GM15510 (cell line): ENCODE data around the gene IRF3.

Experiments used
- POLR2A ChIP-seq: IDR thresholded peaks from 3 replicates; pipeline ENCODE4 v1.6.1; 2011; ENCODE audit warnings: borderline replicate concordance; ENCODE audit not compliant: insufficient read length; ENCODE audit errors: extremely low read depth

Gene IRF3

DNA sequence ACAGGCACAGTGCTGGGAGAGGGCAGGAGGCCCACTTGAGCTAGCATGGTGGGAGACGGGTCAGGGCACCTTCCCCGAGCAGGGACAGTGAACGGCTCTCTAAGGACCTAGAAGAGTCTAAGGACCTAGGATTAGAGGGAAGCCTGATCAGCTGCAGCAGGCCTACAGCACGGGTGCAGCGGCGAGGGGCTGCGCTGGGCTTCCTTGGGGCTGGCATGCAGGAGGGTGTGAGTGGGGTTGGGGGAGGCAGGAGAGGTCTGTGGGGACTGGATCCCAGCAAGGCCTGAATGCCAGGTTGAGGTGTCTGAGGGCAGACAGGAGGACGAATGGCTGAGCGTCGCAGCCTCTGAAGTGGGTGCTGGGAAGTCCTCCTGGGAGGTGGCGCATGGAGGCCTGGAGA is 20.1 kb downstream of the IRF3 start:
- no peak for TF ChIP-seq POLR2A

DNA sequence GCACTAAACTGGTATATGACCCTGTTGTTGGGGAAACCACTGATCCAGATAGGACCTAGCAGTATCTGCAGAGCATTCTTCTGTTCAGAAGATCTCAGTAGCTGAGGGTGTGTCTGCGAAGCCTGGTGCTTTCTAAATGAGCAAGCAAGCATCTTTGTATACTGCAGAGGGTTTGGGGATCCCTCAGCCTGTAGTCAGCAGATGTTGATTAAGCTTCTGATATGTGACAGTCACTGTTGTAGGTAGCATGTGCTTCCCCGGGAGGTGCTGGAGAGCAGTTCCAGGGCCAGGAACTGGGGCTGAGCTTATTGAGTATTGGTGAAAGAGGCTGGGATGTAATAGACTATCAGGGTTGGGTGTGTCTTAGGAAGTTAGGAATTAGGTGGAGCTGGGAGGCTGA is 22.2 kb downstream of the IRF3 start:
- no peak for TF ChIP-seq POLR2A

DNA sequence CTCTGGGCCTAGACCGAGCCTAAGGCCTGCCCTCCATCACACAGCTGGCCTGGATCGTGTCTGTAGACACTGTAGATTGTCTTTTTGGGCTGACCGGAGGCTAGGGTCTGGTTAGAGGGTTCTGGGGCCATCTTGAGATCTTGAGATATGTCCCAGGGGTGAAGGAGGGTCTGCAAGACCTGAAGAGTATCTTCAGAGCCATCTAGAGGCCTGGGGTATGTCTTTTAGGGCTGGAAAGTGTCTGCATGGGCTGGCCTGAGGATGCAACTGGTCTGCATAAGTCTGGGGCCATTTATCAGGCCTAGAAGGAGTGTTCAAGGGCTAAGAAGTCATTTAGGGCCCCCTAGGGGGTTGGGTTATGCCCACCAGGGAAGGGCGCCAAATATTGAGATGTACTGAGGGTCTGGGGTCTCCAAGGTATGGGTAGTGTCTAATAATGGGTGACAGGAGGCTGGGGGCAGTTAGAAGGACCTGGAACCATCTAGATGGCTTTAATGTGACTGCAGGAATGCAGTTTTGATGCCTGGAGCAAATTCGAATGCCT is 23.1 kb downstream of the IRF3 start:
- no peak for TF ChIP-seq POLR2A

DNA sequence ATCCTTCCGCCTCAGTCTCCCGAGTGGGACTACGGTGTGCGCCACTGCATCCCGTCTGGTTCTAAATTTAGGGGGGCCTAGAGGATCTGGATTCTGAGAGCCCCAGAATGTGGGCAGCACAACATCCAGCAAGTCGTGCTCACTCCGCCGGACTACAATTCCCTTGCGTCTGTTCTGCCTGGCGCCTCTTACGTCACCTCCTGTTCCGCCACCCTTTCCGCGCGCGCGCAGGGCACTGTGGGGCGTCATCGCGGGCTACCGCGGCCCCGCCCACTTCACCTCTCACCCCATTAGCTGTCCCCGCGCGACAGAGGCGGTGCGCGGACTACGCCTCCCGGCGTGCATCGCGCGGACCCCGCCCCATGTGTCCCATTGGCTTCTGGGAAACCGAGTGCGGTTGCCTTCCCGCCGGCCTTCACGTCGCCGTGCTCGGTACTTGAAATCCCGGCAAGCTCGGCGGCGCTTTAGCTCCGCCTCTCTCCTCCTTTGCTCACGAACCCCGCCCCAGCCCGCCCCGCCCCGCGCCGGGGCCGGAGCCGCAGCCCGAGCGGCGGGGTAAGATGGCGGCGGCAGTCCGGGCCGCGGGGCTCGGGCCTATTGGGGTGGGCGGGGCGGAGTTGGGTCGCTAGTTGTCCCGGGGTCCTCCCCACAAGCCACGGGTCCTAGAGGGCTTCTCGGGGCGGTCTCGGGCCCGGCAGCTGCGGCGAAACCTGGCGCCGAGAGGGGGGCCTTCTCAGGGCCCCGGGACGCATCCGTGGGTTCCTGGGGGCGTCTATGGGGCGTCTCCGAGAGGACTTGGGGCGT is 23.8 kb downstream of the IRF3 start, which contains the start of gene SCAF1:
Gene SCAF1 (plus strand): TSS at position 522 of the 804 bp plus-strand sequence. CDS start 2,818 bp downstream, outside the sequence.
- TF ChIP-seq POLR2A, result peak; percentile 36

DNA sequence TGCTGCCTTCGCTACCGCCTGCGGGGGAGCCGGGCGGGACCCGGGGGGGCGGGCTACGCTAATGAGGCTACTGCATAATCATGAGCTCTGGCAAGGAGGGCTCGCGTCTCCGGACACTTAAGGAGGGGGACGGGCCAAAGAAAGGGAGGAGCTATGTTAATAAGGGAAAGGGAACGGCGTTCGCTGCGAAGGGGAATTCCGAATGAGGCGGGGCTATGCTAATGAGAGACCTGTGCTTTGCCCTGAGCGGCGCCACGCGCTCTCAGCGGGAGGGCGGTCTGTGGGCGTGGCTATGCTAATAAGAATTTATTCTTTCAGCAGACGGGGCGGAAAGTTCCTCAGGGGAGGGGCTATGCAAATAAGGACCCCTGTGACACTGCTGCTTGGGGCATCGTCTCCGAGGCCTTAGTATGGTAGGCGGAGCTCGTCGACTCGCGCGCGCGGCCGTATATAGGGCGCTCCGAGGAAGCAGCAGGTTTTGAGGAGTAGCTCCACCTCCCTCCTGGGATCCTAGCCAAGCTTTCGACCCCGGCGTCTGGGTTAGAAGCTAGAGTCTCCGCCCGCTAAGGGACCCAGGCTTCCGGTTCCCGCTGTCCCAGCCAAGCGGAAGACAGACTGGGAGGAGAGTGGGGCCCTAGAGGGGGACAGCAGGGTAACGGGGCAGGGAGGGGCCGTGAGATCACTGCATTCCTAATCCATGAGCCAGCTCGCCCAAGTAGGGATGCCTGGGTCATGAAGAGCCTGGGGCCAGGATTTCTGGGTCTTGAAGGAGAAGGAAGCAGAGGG is 25.4 kb downstream of the IRF3 start, which contains the start of gene RRAS:
Gene RRAS (minus strand): TSS at position 31 of the 786 bp plus-strand sequence. CDS start 45 bp downstream, outside the sequence.
- peak; percentile 81 for TF ChIP-seq POLR2A

DNA sequence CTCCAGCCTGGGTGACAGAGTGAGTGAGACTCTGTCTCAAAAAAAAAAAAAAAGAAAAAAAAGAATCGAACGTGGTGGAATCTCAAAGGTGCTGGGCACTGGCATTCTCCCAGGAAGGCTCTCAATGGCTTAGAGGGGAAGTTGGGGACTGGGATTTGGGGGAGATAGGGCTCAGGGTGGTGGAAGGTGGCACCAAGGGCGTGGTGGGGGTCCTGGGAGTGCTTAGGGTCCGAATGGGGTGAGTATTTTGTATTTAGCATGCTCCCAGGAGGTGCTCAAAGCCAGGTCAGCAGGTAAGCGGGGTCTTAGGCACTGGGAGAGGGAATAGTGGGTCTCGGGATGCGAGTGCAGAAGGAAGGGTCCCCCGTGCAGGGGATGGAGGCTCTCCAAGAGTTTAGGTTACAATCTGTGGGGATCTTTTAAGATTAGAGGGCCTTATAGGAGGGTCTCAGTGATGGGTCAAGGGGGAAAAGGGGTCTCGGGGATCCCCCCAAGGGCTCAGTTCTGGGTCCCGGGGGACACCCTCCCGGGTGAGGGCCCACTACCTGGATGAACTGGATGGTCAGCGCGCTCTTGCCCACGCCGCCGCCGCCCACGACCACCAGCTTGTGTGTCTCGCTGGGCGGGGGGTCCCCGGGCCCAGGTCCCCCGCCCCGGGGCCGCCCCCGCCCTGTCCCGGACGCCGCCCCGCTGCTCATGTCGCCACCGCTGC is 26.1 kb downstream of the IRF3 start:
- no peak for TF ChIP-seq POLR2A

DNA sequence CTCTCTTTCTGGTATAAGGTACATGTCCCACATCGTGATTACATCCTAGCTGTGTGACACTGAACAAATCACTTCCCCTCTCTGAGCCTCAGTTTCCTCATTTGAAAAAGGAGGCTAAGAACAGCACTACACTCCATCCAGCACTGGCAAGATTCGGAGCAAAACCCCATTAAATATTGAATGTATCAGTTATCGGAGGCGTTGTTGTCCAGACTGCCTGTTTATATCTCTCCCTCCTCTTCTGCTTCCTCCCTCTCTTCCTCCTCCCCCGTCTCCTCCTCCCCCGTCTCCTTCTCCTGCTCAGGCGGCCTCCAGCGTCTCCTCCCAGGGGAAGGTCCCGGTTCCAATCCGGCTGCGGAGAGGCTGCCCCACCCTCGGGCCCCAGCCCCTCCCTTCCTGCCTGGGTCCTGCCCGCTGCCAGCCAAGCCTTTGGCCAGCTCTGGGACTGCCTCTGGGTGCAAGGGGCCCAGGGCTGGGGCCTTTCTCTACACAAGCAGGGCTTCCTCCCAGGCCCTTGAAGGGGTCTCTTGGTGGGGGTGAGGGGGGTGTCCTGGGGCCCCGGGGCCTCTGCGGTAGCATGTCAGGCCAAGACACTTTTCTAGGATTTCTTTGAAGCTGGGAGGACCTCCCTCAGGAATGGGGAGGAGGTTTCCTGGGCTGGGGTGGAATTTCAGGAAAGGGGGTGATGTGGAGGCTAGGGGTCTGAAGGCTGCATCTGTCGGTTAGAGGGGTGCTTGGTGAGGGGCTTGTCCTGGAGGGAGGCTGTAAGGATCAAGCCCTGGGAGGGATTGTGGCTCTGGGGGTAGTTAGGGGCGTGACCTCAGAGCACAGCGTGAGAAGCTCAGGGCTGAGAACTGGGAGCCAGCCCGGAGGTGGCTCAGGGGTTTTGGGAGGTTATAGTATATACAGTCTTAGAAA is 27.6 kb downstream of the IRF3 start:
- no peak for TF ChIP-seq POLR2A

DNA sequence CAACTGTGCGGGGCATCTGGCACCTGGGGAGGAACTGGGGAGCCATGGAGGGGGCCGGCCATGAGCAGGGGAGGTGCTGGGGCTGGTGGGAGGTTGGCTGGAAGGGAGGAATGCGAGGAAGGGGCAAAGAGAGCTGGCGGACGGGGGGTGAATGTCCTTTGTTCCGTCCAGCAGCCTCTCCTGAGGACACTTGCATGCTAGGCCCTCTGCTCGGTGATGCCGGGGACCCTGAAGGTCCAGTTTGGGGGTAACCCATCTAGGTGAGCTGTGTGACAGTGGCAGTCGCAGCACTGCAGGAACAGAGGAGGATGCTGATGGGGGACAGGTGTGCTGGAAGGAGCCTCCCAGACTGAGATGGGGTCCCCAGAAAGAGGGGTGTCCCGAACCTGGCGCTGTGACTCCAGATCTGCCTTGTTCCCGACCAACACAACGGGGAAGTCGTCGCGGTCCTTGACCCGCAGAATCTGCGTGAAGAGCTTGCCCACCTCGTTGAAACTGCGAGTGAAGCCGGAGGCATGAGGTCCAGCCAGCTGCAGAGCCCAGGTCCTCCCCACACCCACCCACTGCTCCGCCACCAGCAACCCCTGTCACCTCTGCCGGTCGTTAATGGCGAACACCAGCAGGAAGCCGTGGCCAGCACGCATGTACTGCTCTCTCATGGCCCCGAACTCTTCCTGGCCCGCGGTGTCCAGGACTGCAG is 29.3 kb downstream of the IRF3 start:
- TF ChIP-seq POLR2A, result no peak

DNA sequence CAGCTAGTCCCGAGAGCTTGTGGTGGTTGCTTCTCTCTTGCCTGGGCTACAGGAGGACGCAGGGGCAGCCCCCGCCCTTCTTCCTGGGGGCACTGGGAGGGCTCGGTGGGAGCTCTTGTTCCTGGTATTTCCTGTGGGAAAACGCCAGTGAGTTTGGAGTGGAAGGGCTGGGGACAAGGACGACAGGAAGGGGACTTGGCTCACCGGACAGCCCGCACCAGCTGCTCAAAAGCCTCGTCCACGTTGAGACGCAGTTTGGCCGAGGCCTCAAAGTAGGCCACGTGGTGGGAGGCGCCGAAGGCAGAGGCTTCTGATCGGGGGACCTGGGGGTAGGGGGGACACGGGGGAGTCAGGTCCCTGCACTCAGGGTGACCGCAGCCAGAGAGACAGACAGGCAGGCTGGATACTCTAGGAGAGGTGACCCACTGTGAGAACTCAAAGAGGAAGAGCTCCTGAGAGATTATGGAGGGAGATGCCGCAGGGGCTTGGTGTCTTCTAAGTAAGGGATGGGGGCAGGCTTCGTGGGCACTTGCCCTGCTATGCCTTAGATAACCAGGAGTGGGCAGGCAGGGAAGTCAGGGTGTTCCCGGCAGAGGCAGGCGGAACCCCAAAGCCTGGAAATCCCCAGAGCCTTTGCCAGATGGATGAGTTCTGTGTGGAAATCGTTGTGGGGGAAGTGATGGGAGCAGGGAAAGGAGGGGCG is 30.0 kb downstream of the IRF3 start:
- TF ChIP-seq POLR2A, result no peak

DNA sequence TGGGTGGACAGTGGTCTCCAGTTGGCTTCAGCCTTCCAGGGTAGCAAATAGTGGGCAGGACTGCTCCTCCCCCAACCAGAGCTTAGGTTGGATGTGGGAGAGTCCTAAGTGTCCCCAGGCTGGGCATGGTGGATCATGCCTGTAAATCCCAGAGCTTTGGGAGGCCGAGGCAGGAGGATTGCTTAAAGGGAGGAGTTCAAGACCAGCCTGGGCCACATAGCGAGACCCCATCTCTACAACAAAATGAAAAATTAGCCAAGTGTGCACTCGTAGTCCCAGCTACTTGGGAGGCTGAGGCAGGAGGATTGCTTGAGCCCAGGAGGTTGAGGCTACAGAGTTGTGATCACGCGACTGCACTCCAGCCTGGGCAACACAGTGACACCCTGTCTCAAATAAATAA is 33.1 kb downstream of the IRF3 start:
- no peak for TF ChIP-seq POLR2A

DNA sequence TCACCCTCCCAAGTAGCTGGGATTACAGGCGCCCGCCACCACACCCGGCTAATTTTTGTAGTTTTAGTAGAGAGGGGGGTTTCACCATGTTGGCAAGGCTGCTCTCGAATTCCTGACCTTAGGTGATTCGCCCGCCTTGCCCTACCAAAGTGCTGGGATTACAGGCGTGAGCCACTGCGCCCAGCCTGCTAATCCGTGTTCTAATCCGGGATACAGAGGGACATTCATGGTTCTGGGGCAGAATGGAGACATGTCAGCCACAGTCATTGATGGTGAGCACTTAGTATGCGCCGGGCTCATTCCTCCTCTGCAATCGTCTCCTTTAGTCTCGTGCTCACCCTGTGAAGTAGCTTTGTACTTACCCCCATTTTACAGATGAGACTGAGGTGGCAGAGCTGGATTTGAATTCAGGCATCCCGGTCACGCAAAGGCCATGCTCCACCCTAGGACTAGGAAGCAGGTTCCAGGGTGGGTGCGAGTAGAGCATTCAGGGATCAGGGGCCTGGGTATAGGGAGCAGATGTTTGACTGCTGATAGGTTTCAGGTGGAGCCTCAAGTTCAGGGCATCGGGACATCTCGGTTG is 34.0 kb downstream of the IRF3 start:
- no peak for TF ChIP-seq POLR2A

DNA sequence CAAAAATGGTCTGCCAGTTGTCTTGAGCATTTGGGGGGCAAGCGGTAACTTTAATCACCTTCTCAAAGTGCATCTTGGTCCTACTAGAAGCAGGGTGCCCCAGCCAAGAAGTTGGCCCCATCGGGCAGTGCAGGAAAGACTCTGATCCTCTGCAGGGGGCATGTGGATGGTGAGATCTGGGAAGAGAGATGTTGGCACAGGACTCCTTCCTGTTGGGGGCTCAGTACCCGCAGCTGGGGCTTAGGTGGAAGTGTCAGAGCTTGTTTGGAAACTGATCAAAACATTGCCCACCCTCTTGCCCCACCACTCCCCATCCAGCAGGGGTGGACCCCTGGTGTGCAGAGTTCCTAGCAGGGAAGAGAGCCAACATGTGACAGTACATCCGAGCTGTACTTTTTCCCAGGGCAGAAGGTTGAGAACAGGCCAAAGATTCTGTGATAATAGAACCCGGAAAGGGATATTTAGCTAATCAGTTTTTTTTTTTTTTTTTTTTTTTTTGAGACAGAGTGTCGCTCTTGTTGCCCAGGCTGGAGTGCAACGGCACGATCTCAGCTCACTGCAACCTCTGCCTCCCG is 34.6 kb downstream of the IRF3 start:
- no peak for TF ChIP-seq POLR2A
